ENCODE measurements around the gene MAP4K5. TPM values are rescaled to one million over a fixed set of nuclear protein-coding genes. Genes with fewer than 3 reads are reported as not detected.

The MAP4K5 gene
- total RNA-seq, 1 experiment from 2014 or later: 39.1 TPM

DNA sequence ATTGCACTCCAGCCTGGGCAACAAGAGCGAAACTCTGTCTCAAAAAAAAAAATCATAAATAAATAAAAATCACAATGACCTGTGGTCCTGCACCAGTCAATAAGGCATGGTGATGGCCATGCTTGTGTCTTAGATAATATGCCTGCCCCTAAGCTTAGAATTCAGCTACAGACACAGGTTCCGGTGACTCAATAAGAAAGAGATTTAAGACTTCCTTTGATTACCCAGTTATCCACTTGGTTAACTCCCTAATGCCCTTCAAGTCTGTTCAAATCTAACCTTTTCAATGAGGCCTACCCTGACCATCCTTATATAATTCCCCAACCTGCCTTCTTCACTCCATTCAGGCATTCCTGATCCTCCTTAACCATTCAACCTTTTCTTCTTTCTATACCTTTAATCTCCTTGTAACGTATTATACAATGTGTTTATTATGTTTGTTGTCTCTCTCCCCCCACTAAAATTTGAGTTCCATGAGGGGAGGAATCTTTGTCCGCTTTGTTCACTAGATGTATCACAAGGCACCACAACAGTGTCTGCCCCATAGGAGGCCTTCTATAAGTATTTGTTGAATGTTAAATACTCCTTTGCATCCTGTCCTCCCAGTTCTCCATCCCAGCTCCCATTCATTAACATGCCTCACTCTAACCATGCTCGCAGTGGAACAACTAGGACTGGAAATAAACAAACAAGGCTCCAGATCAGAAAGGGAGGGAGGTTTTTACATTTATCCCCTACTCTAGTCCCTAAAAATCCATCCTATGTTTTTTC, 8.9 kb downstream of the MAP4K5 start:
- TF ChIP-seq YY1 (IDR thresholded peaks at IDR 0.05; ENCODE audit: extremely low read depth, insufficient replicate concordance, low read depth, low read length): no peak
- no peak for TF ChIP-seq CEBPB (IDR thresholded peaks at IDR 0.05; ENCODE audit: low read depth)
- no peak for TF ChIP-seq EZH2 (IDR thresholded peaks at IDR 0.05)
- no peak for TF ChIP-seq ZNF274 (IDR thresholded peaks at IDR 0.05; ENCODE audit: low read depth, low read length)
- TF ChIP-seq ATF3 (IDR thresholded peaks at IDR 0.05): no peak
- no peak overlapping the region for H2AFZ ChIP-seq (ENCODE audit: low read depth, low read length, poor library complexity, severe bottlenecking)
- DNase-seq (ENCODE audit: low read depth, low spot score) (no peak), ATAC-seq (no peak)
- peaks cover 19% of the 10 kb centered on the region; the same call in 1 of the 2 replicates for H4K20me1 ChIP-seq (ENCODE audit: insufficient read depth)
- no peak overlapping the region for H3K4me2 ChIP-seq (ENCODE audit: low read length)
- H3K9me2 ChIP-seq (ENCODE audit: insufficient read depth): no peaks in the 10 kb centered on the region
- no peaks in the 10 kb centered on the region for H3K9me3 ChIP-seq (ENCODE audit: control insufficient read depth in 1 of 2, insufficient read depth in 1 of 2, low read depth in 1 of 2, low read length in 2 of 2)
- no peaks in the 10 kb centered on the region for H3K27me3 ChIP-seq (ENCODE audit: insufficient read depth, low read length)
- no peak overlapping the region for H3K9ac ChIP-seq (ENCODE audit: low read length)
- ChIA-PET CTCF (interaction anchor here (1.7 kb wide), 1 partner anchor 205 kb away, joined by 7 read pairs; no protein-coding TSS in a partner anchor), POLR2A (no interaction called here), RAD21 (ENCODE audit: low non-redundant PET in 1 of 2, low total read pairs in 2 of 2, uncharacterized antibody in 2 of 2, unreplicated experiment in 2 of 2) (no interaction called here)
- no peak overlapping the region for H3K4me3 ChIP-seq (replicated peaks in 1 of 2; ENCODE audit: low read depth in 1 of 2, low read length in 2 of 2)
- no peak overlapping the region for H3K27ac ChIP-seq (ENCODE audit: low read depth, low read length)
- H3K79me2 ChIP-seq (ENCODE audit: insufficient read depth, low read length): peaks cover 99% of the 10 kb centered on the region
- intact Hi-C loops (cut with micrococcal nuclease): no loop called here
- no TSS peak for BruUV-seq (replicated peaks)
- no peaks in the 10 kb centered on the region for H3K36me3 ChIP-seq (ENCODE audit: control insufficient read depth in 1 of 2, insufficient read depth in 2 of 2, low read length in 2 of 2)
- H3K4me1 ChIP-seq (ENCODE audit: control insufficient read depth in 1 of 2, insufficient read depth in 2 of 2, low read length in 2 of 2): peaks cover 17 to 35% of the 10 kb centered on the region in 2 experiments

DNA sequence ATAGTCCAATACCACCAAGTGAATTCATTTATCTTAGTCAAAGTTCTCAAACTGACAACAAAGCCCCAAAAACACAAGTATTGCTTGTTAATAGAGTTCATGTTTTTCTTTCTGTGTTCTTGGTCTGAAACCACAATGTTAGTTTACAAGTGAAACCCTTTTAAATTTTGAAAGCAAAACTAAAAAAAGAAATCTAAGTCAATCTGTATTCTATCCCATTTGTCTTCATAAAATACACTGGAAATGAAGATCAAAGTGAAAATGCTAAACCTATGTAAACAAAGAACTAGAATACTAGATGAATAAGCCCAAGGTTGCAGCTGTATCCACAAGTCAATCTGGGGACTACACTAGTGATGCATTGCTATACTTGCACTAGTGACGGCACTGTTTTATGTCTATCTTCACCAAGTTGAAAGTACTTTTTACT, 10.4 kb downstream of the MAP4K5 start:
- Histone ChIP-seq H3K4me3 (replicated peaks in 1 of 2; ENCODE audit: low read depth in 1 of 2, low read length in 2 of 2) (no peak overlapping the region), H3K79me2 (ENCODE audit: insufficient read depth, low read length) (peaks cover 98% of the 10 kb centered on the region), H3K9me3 (ENCODE audit: control insufficient read depth in 1 of 2, insufficient read depth in 1 of 2, low read depth in 1 of 2, low read length in 2 of 2) (no peaks in the 10 kb centered on the region), H4K20me1 (ENCODE audit: insufficient read depth) (peaks cover 15% of the 10 kb centered on the region; the same call in 1 of the 2 replicates), H3K4me2 (ENCODE audit: low read length) (peak overlapping the region; percentile 35), H3K9ac (ENCODE audit: low read length) (no peak overlapping the region), H3K9me2 (ENCODE audit: insufficient read depth) (no peaks in the 10 kb centered on the region), H3K27me3 (ENCODE audit: insufficient read depth, low read length) (no peaks in the 10 kb centered on the region), H3K36me3 (ENCODE audit: control insufficient read depth in 1 of 2, insufficient read depth in 2 of 2, low read length in 2 of 2) (no peaks in the 10 kb centered on the region), H3K4me1 (ENCODE audit: control insufficient read depth in 1 of 2, insufficient read depth in 2 of 2, low read length in 2 of 2) (peaks cover 21 to 46% of the 10 kb centered on the region in 2 experiments), H2AFZ (ENCODE audit: low read depth, low read length, poor library complexity, severe bottlenecking) (no peak overlapping the region), H3K27ac (ENCODE audit: low read depth, low read length) (no peak overlapping the region; the same call in 1 of the 2 replicates)
- RAD21 ChIA-PET (ENCODE audit: low non-redundant PET in 1 of 2, low total read pairs in 2 of 2, uncharacterized antibody in 2 of 2, unreplicated experiment in 2 of 2): no interaction called here
- CTCF ChIA-PET: interaction anchor here (1.0 to 1.7 kb wide), 2 partner anchors 201 to 204 kb away, joined by 4 to 7 read pairs; no protein-coding TSS in a partner anchor
- POLR2A ChIA-PET: no interaction called here
- DNase-seq (ENCODE audit: low read depth, low spot score): no peak
- intact Hi-C loops (cut with micrococcal nuclease): no loop called here
- ATAC-seq: no peak
- TF ChIP-seq ELF1 (IDR thresholded peaks at IDR 0.05; ENCODE audit: borderline replicate concordance, low read depth) (no peak), SP1 (IDR thresholded peaks at IDR 0.05; ENCODE audit: low read depth) (no peak), JUND (IDR thresholded peaks at IDR 0.05) (no peak), MAX (IDR thresholded peaks at IDR 0.05) (no peak), SIN3A (IDR thresholded peaks at IDR 0.05; ENCODE audit: low read depth) (no peak), EGR1 (IDR thresholded peaks at IDR 0.05; ENCODE audit: low read depth) (no peak), ATF3 (IDR thresholded peaks at IDR 0.05) (no peak), SRF (IDR thresholded peaks at IDR 0.05; ENCODE audit: low read depth) (no peak)
- TF ChIP-seq, protein P1, sequence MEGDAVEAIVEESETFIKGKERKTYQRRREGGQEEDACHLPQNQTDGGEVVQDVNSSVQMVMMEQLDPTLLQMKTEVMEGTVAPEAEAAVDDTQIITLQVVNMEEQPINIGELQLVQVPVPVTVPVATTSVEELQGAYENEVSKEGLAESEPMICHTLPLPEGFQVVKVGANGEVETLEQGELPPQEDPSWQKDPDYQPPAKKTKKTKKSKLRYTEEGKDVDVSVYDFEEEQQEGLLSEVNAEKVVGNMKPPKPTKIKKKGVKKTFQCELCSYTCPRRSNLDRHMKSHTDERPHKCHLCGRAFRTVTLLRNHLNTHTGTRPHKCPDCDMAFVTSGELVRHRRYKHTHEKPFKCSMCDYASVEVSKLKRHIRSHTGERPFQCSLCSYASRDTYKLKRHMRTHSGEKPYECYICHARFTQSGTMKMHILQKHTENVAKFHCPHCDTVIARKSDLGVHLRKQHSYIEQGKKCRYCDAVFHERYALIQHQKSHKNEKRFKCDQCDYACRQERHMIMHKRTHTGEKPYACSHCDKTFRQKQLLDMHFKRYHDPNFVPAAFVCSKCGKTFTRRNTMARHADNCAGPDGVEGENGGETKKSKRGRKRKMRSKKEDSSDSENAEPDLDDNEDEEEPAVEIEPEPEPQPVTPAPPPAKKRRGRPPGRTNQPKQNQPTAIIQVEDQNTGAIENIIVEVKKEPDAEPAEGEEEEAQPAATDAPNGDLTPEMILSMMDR (IDR thresholded peaks at IDR 0.05 in 2 of 3, conservative IDR thresholded peaks at IDR 0.05 in 1 of 3; ENCODE audit: borderline replicate concordance in 1 of 3, insufficient read depth in 1 of 3, low read depth in 2 of 3, low read length in 2 of 3): no peak
- no TSS peak for BruUV-seq (replicated peaks)
